HepG2 (cell line): ENCODE data around the gene WASHC2C. TPM values are rescaled to one million over a fixed set of nuclear protein-coding genes. Genes with fewer than 3 reads are reported as not detected.
"Not testable (repeated sequence)": the region's sequence is repeated elsewhere in the genome, so short reads cannot be mapped to it uniquely, and the experiment has no call there.

Experiments
- ATAC-seq: fragments of 200-7000 bp; cut with Tn5 transposase; 3 replicates; pipeline ENCODE4 v1.9.1; 2020; ENCODE audit warnings: mild to moderate bottlenecking, moderate library complexity
- BruUV-seq: library from RNA; stranded (reverse); fragments of 400-500 nt; replicated peaks from 2 replicates; lab custom pipeline; 2021; lab: Mats Ljungman, UMichigan
- CTCF ChIA-PET: fragments of 300-600 bp; formaldehyde crosslinking; extraction: SDS; loops from one replicate; lab custom pipeline; 2021; ENCODE audit warnings: low total read pairs, inconsistent platforms, low intra/inter-chr PET ratio; lab: Yijun Ruan, JAX
- POLR2A ChIA-PET: fragments of 350-600 bp; sonication (Branson Sonifier 250); formaldehyde crosslinking; loops from one replicate; lab custom pipeline; 2020; ENCODE audit warnings: antibody characterized with exemption, inconsistent platforms; lab: Yijun Ruan, JAX
- DNase-seq: peaks from one replicate; pipeline ENCODE4 v3.0.0-alpha.2; 2015; ENCODE audit warnings: low spot score
- FAIRE-seq: peaks from 3 replicates; lab custom pipeline; 2011; peaks lifted over from hg19 to GRCh38; lab: Jason Lieb, UNC
- H2AFZ ChIP-seq: one replicate; pipeline ENCODE4 v1.6.1; 2011; ENCODE audit warnings: low read length, inconsistent platforms
- H3K27ac ChIP-seq: fragments of 300-600 bp; 3 replicates; pipeline ENCODE4 v1.8.0; 2011; ENCODE audit warnings: mixed run types, mild to moderate bottlenecking, mixed read lengths, low read length, inconsistent platforms; ENCODE audit not compliant: insufficient read depth; ENCODE audit errors: extremely low read length
- H3K27me3 ChIP-seq, 2 experiments: fragments of 200-600 bp in 1 of 2; 2 replicates in 1 of 2; 3 replicates in 1 of 2; pipeline versions ENCODE4 v1.6.0 to v1.8.0; 2011; ENCODE audit warnings: low read length in 2 of 2, mild to moderate bottlenecking in 2 of 2, moderate library complexity in 2 of 2, inconsistent platforms in 1 of 2; ENCODE audit not compliant: insufficient read depth in 2 of 2, control insufficient read depth in 1 of 2
- H3K36me3 ChIP-seq, 2 experiments: fragments of 200-600 bp in 1 of 2; replicated peaks in 1 of 2; 2 replicates in 1 of 2; 3 replicates in 1 of 2; pipeline versions ENCODE4 v1.5.1 to v1.8.0; 2011; ENCODE audit warnings: low read length in 2 of 2, inconsistent platforms in 1 of 2; ENCODE audit not compliant: insufficient read depth in 2 of 2, control insufficient read depth in 1 of 2
- H3K4me1 ChIP-seq: 2 replicates; pipeline ENCODE4 v1.5.1; 2012; ENCODE audit warnings: low read length, inconsistent platforms; ENCODE audit not compliant: insufficient read depth
- H3K4me2 ChIP-seq: 2 replicates; pipeline ENCODE4 v1.6.0; 2011; ENCODE audit warnings: low read depth, low read length, inconsistent platforms
- H3K4me3 ChIP-seq, 3 experiments: fragments of 200-600 bp in 1 of 3; sonication (generic), shearing (Covaris generic) in 1 of 3; replicated peaks in 1 of 3; 2 replicates each; pipeline ENCODE4 v1.5.1; 2011 to 2016; ENCODE audit warnings: low read length in 3 of 3, inconsistent platforms in 2 of 3, low read depth in 2 of 3, mild to moderate bottlenecking in 2 of 3, control low read depth in 1 of 3, mixed read lengths in 1 of 3; ENCODE audit not compliant: insufficient read depth in 1 of 3
- H3K79me2 ChIP-seq: one replicate; pipeline ENCODE4 v1.6.1; 2011; ENCODE audit warnings: low read length, inconsistent platforms; ENCODE audit not compliant: insufficient read depth
- H3K9ac ChIP-seq: 2 replicates; pipeline ENCODE4 v1.6.0; 2011; ENCODE audit warnings: mild to moderate bottlenecking, low read depth, low read length, inconsistent platforms; ENCODE audit not compliant: insufficient read depth
- H3K9me3 ChIP-seq: 2 replicates; pipeline ENCODE4 v1.5.1; 2012; ENCODE audit warnings: mild to moderate bottlenecking, low read length
- H4K20me1 ChIP-seq: 2 replicates; pipeline ENCODE4 v1.6.0; 2011; ENCODE audit warnings: inconsistent platforms, mild to moderate bottlenecking, low read length, moderate library complexity; ENCODE audit not compliant: insufficient read depth
- CEBPG ChIP-seq: IDR thresholded peaks from 2 replicates; pipeline ENCODE4 v1.6.1; 2016
- FOXA1 ChIP-seq, 2 experiments: fragments of 450-650 bp in 1 of 2; sonication (generic) in 1 of 2; formaldehyde crosslinking in 1 of 2; IDR thresholded peaks; 2 replicates each; pipeline versions ENCODE4 v1.4.0 to v1.6.1; 2016 to 2020; ENCODE audit warnings: missing genetic modification reagents in 1 of 2
- FOXA3 ChIP-seq: IDR thresholded peaks from 2 replicates; pipeline ENCODE4 v1.6.1; 2016; ENCODE audit warnings: missing genetic modification reagents, missing compliant biosample characterization
- IRF2 ChIP-seq: IDR thresholded peaks from 2 replicates; pipeline ENCODE4 v1.6.1; 2018; ENCODE audit warnings: missing genetic modification reagents, missing compliant biosample characterization
- KDM6A ChIP-seq: IDR thresholded peaks from 2 replicates; pipeline ENCODE4 v1.6.1; 2016; ENCODE audit warnings: low read depth
- NCOA2 ChIP-seq: sonication (generic); formaldehyde crosslinking; IDR thresholded peaks from 2 replicates; pipeline ENCODE4 v1.8.0; 2022; ENCODE audit warnings: inconsistent platforms
- NFIC ChIP-seq: IDR thresholded peaks from 2 replicates; pipeline ENCODE4 v1.6.1; 2012; ENCODE audit warnings: mild to moderate bottlenecking, low read length, inconsistent platforms
- NR2F1 ChIP-seq, 2 experiments: fragments of 450-650 bp in 1 of 2; formaldehyde crosslinking in 1 of 2; IDR thresholded peaks; 2 replicates each; pipeline versions ENCODE4 v1.5.0 to v1.6.1; 2016 to 2020; ENCODE audit warnings: mild to moderate bottlenecking in 1 of 2, missing compliant biosample characterization in 1 of 2, missing genetic modification reagents in 1 of 2, moderate library complexity in 1 of 2
- SAP130 ChIP-seq: IDR thresholded peaks from 2 replicates; pipeline ENCODE4 v1.6.1; 2016; ENCODE audit warnings: low read depth
- SOX13 ChIP-seq, 3 experiments: fragments of 450-650 bp in 1 of 3; sonication (generic) in 1 of 3; formaldehyde crosslinking in 1 of 3; IDR thresholded peaks in 2 of 3; conservative IDR thresholded peaks in 1 of 3; 2 replicates each; pipeline versions ENCODE4 v1.5.0 to v1.6.1; 2016 to 2020; ENCODE audit warnings: antibody characterized with exemption in 1 of 3, mild to moderate bottlenecking in 1 of 3, missing compliant biosample characterization in 1 of 3, missing genetic modification reagents in 1 of 3, moderate library complexity in 1 of 3
- SOX5 ChIP-seq: IDR thresholded peaks from 2 replicates; pipeline ENCODE4 v1.6.1; 2016; ENCODE audit warnings: borderline replicate concordance
- SOX6 ChIP-seq, 2 experiments: fragments of 450-650 bp in 1 of 2; sonication (generic) in 1 of 2; formaldehyde crosslinking in 1 of 2; IDR thresholded peaks; 2 replicates each; pipeline versions ENCODE4 v1.4.0 to v1.6.1; 2017 to 2020; ENCODE audit warnings: antibody characterized with exemption in 1 of 2, mild to moderate bottlenecking in 1 of 2, missing genetic modification reagents in 1 of 2
- WGBS: methylation state at CpG from one replicate; pipeline ENCODE4 v1.1.6; 2017; ENCODE audit warnings: low lambda C conversion rate; 5-methylcytosine and 5-hydroxymethylcytosine counted together
- in situ Hi-C: cut with HindIII; loops from 2 replicates; pipeline ENCODE4 v1.10.0; 2017; ENCODE audit warnings: low pct_unique_long_range_greater_than_20kb; ENCODE audit not compliant: extremely low pct_ligation_motif_present
- intact Hi-C: fragments of 100-400 bp; cut with micrococcal nuclease; formaldehyde crosslinking; loops from one replicate; pipeline ENCODE4 v1.10.0; 2022; ENCODE audit not compliant: unreplicated experiment
- polyA plus RNA-seq, 8 experiments: library from polyadenylated mRNA; depleted of rRNA in 3 of 8; stranded (reverse) in 7 of 8; unstranded in 1 of 8; fragments of >200 nt; fragmentation: Illumina TruSeq in 4 of 8; extraction: Trizol in 4 of 8; gene quantifications; 2 replicates each; pipeline versions ENCODE4 v1.2.1 to v1.2.3, GENCODE V29; 2011 to 2016; ENCODE audit warnings: low read depth in 4 of 8, missing spikeins in 1 of 8, mixed read lengths in 1 of 8; ENCODE audit not compliant: insufficient read depth in 1 of 8
- total RNA-seq, 5 experiments: library from RNA; depleted of rRNA; stranded (reverse); fragments of >200 nt; fragmentation: Illumina TruSeq; extraction: Trizol; gene quantifications; 2 replicates each; pipeline ENCODE4 v1.2.3, GENCODE V29; 2016; ENCODE audit warnings: low read depth in 1 of 5
- TF ChIP-seq, protein P1 (sequence below): IDR thresholded peaks from 2 replicates; pipeline ENCODE4 v1.4.0; 2020; ENCODE audit warnings: mild to moderate bottlenecking, missing genetic modification reagents
- TF ChIP-seq, protein P2 (sequence below): sonication (generic); formaldehyde crosslinking; conservative IDR thresholded peaks from 2 replicates; pipeline ENCODE4 v1.4.0; 2020; ENCODE audit warnings: mild to moderate bottlenecking, missing genetic modification reagents, moderate library complexity

WASHC2C gene
- total and polyA plus RNA-seq, 2 of the 13 experiments (the other 11 are each of a cell fraction or from before 2014, with no cell fraction given): 17.8 to 20.8 TPM

DNA sequence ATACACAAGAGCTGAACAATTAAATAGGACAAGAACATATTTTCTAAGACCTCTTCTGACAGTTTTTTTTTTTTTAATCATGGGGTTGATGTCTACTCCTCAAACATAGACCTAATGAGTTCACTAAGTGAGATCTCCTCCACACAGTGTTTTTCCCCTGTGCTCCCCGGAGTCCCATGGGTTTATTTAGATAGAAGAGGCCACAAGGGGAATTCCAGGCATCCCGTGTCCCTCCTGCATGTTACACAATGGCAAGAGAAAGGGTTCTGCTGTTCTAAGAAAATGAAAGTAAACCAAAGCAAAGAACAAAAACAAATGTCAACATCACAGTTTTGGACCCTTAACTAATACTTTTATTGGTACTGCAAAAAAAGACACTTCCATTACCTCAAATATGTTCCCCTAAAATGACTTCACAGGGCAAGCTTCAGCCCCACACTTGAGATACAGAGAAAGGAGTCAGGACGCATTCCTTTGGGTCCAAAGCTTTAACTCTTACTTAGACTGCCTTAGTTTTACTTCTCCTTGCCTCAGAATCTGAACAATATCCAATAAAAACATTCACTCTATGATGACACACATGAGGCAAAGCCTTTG, 16.8 kb upstream of the WASHC2C start:
- H2AFZ ChIP-seq; H3K27me3 ChIP-seq; FAIRE-seq; CTCF ChIA-PET; BruUV-seq; H3K79me2 ChIP-seq; H4K20me1 ChIP-seq; POLR2A ChIA-PET; intact Hi-C loops; H3K4me3 ChIP-seq; in situ Hi-C loops; H3K36me3 ChIP-seq; H3K9me3 ChIP-seq; TF ChIP-seq SOX6, SOX13 (IDR thresholded peaks at IDR 0.05): not testable (repeated sequence)
- Histone ChIP-seq H3K4me2 (peak overlapping the region; percentile 55), H3K9ac (0 out of 2 replicates have a peak overlapping the region, but pooled peaks have one; percentile 8), H3K4me1 (peaks cover 25% of the 10 kb centered on the region), H3K27ac (peak overlapping the region; percentile 68)
- WGBS: 22% methylated on average over 3 of the region's 3 CpGs
- peak; percentile 65; the same call in 1 of the 2 replicates for TF ChIP-seq SOX5 (CRISPR knock-in tag)
- TF ChIP-seq SOX6 (CRISPR knock-in tag; IDR thresholded peaks at IDR 0.05): peak; percentile 45; the same call in 1 of the 2 replicates
- 0 out of 2 replicates have a peak, but pooled peaks have one; percentile 37 for TF ChIP-seq FOXA1 (IDR thresholded peaks at IDR 0.05)
- TF ChIP-seq FOXA1 (CRISPR knock-in tag; IDR thresholded peaks at IDR 0.05): peak; percentile 41
- 0 out of 2 replicates have a peak, but pooled peaks have one; percentile 37 for TF ChIP-seq IRF2
- peak; percentile 39; the same call in 1 of the 2 replicates for TF ChIP-seq FOXA3 (CRISPR knock-in tag)
- 0 out of 2 replicates have a peak, but pooled peaks have one; percentile 15 for TF ChIP-seq SAP130 (CRISPR knock-in tag)
- TF ChIP-seq CEBPG (CRISPR knock-in tag): peak; percentile 33; the same call in 1 of the 2 replicates
- TF ChIP-seq KDM6A: peak; percentile 19; the same call in 1 of the 2 replicates
- peak in 1 of 2 experiments; percentile 65; a peak in 2 of 4 replicates for TF ChIP-seq SOX13 (CRISPR knock-in tag; conservative IDR thresholded peaks at IDR 0.05 in 1 of 2, IDR thresholded peaks at IDR 0.05 in 1 of 2)
- TF ChIP-seq, protein P1, sequence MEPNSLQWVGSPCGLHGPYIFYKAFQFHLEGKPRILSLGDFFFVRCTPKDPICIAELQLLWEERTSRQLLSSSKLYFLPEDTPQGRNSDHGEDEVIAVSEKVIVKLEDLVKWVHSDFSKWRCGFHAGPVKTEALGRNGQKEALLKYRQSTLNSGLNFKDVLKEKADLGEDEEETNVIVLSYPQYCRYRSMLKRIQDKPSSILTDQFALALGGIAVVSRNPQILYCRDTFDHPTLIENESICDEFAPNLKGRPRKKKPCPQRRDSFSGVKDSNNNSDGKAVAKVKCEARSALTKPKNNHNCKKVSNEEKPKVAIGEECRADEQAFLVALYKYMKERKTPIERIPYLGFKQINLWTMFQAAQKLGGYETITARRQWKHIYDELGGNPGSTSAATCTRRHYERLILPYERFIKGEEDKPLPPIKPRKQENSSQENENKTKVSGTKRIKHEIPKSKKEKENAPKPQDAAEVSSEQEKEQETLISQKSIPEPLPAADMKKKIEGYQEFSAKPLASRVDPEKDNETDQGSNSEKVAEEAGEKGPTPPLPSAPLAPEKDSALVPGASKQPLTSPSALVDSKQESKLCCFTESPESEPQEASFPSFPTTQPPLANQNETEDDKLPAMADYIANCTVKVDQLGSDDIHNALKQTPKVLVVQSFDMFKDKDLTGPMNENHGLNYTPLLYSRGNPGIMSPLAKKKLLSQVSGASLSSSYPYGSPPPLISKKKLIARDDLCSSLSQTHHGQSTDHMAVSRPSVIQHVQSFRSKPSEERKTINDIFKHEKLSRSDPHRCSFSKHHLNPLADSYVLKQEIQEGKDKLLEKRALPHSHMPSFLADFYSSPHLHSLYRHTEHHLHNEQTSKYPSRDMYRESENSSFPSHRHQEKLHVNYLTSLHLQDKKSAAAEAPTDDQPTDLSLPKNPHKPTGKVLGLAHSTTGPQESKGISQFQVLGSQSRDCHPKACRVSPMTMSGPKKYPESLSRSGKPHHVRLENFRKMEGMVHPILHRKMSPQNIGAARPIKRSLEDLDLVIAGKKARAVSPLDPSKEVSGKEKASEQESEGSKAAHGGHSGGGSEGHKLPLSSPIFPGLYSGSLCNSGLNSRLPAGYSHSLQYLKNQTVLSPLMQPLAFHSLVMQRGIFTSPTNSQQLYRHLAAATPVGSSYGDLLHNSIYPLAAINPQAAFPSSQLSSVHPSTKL: peak; percentile 53; the same call in 1 of the 2 replicates
- TF ChIP-seq NFIC: peak; percentile 21; the same call in 1 of the 2 replicates
- TF ChIP-seq NR2F1 (CRISPR knock-in tag; IDR thresholded peaks at IDR 0.05): 0 out of 4 replicates have a peak, but pooled peaks of 1 of the 2 experiments have one; percentile 14
- TF ChIP-seq, protein P2, sequence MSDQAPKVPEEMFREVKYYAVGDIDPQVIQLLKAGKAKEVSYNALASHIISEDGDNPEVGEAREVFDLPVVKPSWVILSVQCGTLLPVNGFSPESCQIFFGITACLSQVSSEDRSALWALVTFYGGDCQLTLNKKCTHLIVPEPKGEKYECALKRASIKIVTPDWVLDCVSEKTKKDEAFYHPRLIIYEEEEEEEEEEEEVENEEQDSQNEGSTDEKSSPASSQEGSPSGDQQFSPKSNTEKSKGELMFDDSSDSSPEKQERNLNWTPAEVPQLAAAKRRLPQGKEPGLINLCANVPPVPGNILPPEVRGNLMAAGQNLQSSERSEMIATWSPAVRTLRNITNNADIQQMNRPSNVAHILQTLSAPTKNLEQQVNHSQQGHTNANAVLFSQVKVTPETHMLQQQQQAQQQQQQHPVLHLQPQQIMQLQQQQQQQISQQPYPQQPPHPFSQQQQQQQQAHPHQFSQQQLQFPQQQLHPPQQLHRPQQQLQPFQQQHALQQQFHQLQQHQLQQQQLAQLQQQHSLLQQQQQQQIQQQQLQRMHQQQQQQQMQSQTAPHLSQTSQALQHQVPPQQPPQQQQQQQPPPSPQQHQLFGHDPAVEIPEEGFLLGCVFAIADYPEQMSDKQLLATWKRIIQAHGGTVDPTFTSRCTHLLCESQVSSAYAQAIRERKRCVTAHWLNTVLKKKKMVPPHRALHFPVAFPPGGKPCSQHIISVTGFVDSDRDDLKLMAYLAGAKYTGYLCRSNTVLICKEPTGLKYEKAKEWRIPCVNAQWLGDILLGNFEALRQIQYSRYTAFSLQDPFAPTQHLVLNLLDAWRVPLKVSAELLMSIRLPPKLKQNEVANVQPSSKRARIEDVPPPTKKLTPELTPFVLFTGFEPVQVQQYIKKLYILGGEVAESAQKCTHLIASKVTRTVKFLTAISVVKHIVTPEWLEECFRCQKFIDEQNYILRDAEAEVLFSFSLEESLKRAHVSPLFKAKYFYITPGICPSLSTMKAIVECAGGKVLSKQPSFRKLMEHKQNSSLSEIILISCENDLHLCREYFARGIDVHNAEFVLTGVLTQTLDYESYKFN (CRISPR knock-in tag): 0 out of 2 replicates have a peak, but pooled peaks have one; percentile 29
- peak; percentile 63; the same call in 1 of the 2 replicates for TF ChIP-seq NCOA2 (CRISPR knock-in tag)
- ATAC-seq (peak; percentile 94), DNase-seq (peak; percentile 46)
